HG03342 (cell line): ENCODE results near the gene MAN2A2.
"Not testable (repeated sequence)": the region's sequence is repeated elsewhere in the genome, so short reads cannot be mapped to it uniquely, and the experiment has no call there.

Source experiments
- ATAC-seq: cut with Tn5 transposase; IDR thresholded peaks from one replicate; pipeline ENCODE4 v1.9.1; 2021; ENCODE audit warnings: mild to moderate bottlenecking, moderate library complexity; ENCODE audit not compliant: unreplicated experiment

MAN2A2 gene

DNA sequence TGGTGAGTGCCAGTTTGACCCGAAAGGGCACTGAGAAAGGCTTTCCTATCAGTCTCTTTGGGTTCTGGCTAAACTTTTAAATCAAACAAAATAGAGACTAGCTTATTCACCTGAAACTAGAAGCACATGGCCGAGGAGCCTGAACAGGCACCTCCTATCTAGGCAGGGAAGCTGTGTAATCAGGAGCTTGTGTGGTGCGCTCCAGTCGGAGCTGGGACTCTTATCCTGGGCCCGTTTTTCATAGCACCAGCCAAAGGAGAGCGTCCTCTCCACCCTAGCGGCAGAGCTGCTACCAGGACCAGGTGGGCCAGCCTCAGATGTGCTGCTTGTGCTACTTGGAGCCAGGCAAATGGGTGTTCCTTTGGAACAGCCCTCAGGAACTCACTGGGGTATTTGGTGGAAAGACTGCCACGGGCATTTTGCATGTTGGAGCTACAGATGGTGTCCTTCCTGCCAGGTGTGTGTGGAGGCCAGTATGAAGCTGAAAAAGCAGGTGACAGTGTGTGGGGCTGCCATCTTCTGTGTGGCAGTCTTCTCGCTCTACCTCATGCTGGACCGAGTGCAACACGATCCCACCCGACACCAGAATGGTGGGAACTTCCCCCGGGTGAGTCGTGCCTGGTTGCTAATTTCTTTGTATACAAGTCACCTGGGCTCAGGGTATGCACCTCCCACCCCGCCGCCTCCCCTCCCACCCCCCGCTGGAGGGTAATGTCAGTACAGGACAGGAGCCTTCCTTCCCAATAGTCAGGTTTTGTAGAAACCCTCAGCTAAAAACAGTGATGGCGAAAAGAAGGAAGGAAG lies 833 bp downstream of the MAN2A2 start:
- ATAC-seq: no peak

DNA sequence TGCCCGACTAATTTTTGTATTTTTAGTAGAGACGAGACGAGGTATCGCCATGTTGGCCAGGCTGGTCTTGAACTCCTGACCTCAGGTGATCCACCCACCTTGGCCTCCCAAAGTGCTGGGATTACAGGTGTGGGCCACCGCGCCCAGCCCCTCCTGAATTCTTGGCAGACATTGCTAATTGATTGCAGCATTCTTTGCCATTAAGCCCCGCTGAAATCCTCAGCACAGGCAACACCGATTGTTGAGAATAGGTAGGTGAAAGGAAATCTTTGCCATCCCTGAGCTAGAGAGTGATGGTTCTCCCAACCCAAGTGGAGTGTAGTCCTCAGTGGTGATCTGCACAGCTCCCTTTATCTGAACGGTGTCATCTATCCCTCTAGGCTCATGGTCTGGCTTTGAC lies 1.6 kb downstream of the MAN2A2 start:
- no peak for ATAC-seq

- no peak for ATAC-seq
These were observed 2.4 kb downstream of the MAN2A2 start for GRCh38 chr15:90905306-90906180.

- ATAC-seq: no peak
These were observed 3.2 kb downstream of the MAN2A2 start for GRCh38 chr15:90906181-90906849.

- ATAC-seq: no peak
These were observed 4.1 kb downstream of the MAN2A2 start for GRCh38 chr15:90907051-90907660.

DNA sequence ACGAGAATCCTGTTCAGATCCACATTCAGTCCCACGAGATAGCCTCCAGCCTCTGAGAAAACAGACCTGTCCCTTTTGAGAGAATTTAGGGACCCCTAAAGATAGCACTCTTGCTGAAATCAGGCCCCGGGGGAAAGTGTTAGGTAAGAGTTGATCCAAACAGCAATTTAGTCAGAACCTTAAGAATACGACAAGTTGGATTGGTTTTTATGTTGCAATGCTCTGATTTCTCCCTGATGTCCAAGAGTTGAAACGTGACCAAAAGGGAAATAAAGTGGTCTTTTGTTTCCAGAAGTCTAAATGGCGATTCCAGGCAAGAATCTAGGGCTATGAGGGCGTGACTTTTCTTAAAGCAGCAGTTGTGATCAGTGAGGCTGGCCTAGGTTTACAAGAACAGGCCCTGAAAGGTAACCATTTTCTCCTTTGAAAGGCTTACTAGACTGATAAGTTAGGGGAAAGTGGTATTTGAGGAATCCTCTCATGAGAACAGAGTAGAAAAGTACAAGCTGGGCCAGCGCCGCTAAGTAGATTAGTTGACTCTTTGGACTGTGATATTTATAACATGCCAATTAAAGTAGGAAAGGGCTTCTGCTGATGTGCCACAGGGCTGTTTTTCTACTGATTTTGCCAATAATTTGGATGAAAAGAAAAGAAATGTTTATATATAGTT lies 4.9 kb downstream of the MAN2A2 start:
- ATAC-seq: no peak

GRCh38 chr15:90909449-90909848 lies 6.3 kb downstream of the MAN2A2 start:
- not testable (repeated sequence) for ATAC-seq

DNA sequence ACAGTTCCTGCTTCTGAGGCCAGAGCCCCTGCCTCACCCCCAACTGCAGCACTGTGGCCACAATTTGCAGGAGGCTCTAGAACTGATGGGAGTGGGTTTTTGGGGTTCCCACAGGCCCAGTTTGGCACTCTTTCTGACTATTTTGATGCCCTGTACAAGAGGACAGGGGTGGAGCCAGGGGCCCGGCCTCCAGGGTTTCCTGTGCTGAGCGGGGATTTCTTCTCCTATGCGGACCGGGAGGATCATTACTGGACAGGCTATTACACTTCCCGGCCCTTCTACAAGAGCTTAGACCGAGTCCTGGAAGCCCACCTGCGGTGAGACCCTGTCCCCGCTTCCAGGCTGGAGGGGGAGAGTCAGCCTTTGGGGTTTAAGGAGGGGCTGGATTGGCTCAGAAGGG lies 6.9 kb downstream of the MAN2A2 start:
- no peak for ATAC-seq

DNA sequence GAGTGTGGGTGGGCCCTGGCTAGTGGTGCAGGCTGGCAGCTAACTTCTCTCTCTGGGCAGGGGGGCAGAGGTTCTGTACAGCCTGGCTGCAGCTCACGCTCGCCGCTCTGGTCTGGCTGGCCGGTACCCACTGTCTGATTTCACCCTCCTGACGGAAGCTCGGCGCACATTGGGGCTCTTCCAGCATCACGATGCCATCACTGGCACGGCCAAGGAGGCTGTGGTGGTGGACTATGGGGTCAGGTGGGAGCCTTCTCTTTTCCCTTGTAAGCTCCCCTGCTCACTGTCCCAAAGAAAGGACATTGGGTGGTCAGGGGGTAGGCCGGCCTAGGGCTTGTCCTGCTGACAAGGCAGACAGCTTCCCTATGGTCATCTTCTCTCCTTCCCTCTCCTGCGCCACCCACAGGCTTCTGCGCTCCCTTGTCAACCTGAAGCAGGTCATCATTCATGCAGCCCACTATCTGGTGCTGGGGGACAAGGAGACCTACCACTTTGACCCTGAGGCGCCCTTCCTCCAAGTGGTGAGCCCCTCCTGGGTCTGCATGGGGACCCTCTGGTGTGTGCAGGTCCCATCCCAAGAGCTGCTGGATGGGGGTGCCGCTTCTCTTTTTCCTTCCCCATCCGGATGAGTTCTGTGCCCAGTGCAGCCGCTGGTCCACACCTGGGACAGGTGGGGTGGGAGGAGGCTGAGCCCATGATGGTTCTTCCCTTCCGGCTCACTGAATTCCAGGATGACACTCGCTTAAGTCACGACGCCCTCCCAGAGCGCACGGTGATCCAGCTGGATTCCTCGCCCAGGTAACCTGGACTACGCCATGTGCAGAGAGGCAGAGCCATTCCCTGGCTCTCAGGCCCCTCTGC lies 7.6 kb downstream of the MAN2A2 start:
- no peak for ATAC-seq

DNA sequence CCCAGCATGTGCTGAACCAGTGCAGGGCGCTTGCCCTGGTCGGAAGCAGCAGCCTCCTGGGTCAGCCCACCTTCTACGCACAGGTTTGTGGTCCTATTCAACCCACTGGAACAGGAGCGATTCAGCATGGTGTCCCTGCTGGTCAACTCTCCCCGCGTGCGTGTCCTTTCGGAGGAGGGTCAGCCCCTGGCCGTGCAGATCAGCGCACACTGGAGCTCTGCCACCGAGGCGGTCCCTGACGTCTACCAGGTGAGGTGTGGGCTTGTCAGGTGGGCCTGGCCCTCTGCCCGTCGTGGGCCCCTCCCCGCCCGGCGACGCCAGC lies 8.2 kb downstream of the MAN2A2 start:
- ATAC-seq: no peak

GRCh38 chr15:90911906-90912769 lies 9.0 kb downstream of the MAN2A2 start:
- no peak for ATAC-seq

- ATAC-seq: no peak
These were observed 9.6 kb downstream of the MAN2A2 start for GRCh38 chr15:90912770-90913075.

GRCh38 chr15:90913398-90913944 lies 10.4 kb downstream of the MAN2A2 start:
- ATAC-seq: no peak

DNA sequence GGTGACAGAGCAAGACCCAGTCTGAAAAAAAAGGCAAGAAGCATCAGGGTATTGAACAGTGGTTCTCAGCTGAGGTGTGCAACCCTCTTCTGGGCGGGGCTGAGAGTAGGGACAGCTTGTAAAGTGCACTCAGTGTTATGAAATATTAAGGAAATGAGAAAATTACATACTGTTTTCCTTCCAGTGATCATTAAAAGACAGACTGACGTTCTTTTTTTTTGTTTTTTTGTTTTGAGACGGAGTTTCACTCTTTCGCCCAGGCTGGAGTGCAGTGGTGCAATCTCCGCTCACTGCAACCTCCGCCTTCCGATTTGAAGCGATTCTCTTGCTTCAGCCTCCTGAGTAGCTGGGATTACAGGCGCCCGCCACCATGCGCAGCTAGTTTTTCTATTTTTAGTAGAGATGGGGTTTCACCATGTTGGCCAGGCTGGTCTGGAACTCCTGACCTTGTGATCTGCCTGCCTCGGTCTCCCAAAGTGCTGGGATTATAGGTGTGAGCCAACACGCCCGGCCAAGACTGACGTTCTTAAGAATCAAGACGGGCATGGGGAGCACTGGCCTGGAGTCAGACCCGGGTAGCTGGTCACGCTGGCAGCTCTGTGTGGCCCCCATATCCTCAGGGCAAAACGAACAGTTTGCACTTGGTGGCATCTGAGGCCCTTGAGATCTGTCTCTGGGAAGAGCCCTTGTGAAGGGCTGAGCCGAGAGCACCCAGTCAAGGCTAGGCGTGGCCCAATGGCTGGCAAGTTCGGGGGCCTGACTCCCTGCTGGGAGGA lies 11.4 kb downstream of the MAN2A2 start:
- no peak for ATAC-seq

- ATAC-seq: no peak
These were observed 12.2 kb downstream of the MAN2A2 start for GRCh38 chr15:90915216-90915807.

DNA sequence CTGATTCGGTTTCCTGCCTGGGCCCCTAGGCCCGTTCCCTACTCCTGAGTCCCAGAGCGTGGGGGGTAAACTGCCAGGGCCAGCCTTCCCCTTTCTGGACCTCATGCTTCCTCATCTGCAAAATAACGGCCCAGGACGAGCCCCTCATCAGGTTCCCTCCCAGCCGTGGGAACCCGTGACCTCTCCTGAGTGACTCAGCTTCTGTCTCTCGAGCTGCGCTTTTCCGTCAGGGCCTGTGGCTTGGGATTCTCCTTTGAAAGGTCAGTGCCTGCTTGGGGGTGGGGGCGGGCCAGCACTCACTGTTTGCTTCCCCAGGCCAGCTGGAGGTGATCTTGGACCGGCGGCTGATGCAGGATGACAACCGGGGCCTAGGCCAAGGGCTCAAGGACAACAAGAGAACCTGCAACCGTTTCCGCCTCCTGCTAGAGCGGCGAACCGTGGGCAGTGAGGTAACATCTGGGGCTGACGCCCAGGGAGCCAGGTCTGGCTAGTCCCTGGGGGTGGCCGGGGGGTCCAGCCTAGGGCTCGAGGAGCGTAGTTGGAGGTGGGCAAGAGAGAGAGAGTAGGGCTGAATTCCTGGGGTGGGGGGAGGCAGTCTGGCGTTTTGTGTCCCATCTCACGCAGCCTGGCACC lies 12.8 kb downstream of the MAN2A2 start:
- ATAC-seq: no peak

GRCh38 chr15:90916461-90916860 lies 13.4 kb downstream of the MAN2A2 start:
- ATAC-seq: no peak
